OCI-M2 (cell line): ENCODE measurements around the gene SRSF7.
"Not testable (repeated sequence)": the region's sequence is repeated elsewhere in the genome, so short reads cannot be mapped to it uniquely, and the experiment has no call there.

Experiments
- DNase-seq: peaks from one replicate; lab custom pipeline; 2025; ENCODE audit not compliant: unreplicated experiment; lab: John Stamatoyannopoulos, UW

SRSF7 gene

GRCh38 chr2:38754506-38754905, 3.3 kb upstream of the SRSF7 start:
- DNase-seq = no peak

DNA sequence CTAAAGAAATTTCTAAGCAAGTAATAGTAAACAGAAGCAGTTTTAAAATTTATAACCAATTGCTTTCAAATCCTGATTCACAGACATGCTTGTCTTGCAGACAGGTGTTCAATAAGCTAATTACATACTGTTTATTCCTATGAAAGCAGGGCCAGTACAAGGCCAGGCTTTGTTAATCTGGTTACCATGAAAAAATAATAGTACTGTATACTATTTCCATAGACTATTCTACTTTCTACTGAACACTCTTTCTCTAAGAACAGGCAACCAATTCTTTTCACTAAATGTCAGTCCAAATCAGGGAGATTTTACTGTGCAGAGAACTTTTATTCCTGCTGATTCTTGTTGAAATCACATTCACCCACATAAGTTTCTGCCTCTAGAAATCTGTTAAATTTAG, 2.9 kb upstream of the SRSF7 start:
- DNase-seq = no peak

GRCh38 chr2:38751596-38752410, 642 bp upstream of the SRSF7 start:
- no peak for DNase-seq

DNA sequence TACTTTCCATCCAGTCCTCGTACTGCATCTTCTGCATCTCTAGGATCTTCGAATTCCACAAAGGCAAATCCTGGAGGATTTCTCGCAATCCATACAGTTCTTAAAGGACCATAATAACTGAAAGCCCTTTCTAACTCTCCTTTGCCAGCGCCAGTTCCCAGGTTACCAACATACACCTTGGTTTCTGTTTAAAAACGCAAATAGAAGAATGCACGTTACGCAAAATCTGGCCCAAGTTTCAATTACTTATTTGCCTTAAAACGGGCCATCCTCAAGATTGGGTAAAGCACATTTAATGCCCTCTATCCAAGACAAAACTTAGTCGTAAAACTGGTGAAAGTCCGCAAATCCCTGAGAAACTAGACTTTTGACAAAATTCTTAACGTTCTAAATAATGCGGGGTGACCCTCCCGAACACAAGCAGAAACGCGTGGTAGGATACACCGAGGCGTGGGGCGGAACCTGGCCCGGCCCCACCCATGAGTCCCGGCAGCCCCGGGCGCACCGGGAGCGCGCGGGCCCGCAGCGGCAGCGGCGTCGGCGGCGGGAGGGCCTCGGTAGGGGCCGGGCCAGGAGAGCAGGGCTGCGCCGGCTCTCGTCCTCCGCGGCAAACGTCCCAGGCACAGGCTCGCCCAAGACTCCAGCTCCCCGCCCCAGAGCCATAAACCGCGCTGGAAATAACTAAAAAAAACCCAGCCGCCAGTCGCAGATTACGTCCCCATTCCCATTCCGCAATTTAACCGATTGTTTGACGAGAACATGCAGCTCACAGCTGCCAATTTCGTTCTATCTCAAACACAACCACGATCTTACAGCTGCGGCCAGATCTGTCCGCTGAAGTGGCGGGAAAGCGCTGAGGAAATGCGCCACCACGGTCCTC, 910 bp downstream of the SRSF7 start:
- DNase-seq = no peak

GRCh38 chr2:38748943-38749804, 2.0 kb downstream of the SRSF7 start:
- DNase-seq = no peak

DNA sequence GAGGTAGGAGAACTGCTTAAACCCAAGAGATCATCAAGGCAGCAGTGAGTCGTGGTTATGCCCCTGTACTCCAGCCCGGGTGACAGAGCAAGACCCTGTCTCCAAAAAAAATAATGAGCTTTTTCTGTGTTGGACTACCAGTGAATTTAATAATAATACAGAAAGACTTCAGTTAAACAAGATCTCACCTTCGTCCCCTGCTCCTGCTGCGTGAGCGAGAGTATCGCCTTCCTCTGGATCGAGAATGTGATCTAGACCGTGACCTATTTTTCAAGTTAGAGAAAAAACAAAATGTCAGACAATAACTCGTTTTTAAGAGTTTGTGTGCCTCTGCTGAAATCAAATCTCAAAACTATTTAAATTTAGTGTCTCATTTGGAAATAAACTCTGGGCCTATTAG, 2.8 kb downstream of the SRSF7 start:
- DNase-seq = no peak

GRCh38 chr2:38747819-38748218, 3.3 kb downstream of the SRSF7 start:
- DNase-seq = no peak

GRCh38 chr2:38747007-38747424, 4.1 kb downstream of the SRSF7 start:
- no peak for DNase-seq

GRCh38 chr2:38745267-38745666, 5.9 kb downstream of the SRSF7 start:
- DNase-seq = no peak

DNA sequence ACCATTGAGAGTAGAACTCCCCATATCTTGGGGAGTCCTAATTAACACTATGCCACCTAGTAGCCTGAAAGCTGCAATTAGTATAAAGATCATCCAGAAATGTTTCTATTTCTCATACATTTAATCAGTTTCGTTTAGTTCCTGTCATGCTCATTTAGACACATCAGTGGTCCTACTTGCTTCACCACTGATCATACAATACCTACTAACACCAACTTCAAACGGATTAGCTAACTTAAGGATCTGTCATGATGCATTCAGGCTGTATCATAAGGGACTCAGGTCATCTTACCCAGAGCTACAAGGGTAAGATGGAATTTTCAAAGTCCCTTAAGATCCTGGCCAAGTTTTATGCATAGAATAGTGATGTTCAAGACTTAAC, 6.8 kb downstream of the SRSF7 start:
- DNase-seq = no peak

DNA sequence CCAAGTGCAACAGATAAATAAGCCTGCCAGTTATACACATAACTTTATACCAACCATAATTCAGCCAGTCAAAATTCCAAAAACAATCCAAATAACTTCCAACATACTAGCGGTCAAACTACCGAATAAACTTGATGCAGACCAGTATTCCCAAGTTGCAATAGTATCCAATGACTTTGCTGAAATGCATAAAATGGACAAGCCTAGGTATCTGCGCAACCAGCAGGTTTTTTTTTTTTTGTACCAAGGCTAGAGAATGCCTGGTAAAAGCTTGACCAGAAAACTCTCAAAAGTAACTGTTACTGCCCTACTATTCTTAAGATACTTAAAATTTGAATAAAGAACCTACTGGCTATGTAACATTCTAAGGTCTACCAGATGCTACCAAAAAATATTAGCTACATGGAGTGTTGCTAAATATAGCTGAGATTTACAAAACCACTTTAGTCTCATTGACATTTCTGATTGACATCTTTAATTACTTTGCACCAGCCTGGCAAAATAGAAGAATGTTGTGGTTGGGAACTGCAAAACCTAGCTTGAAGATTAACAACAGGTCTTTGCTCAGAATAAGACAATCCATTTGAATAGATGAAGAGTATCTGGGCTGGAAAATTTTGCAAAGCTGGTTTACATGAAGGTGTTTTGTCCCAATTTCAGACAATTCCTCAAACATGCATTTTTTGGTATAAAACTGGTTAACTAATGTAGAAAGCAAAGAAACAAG, 7.3 kb downstream of the SRSF7 start:
- no peak for DNase-seq

GRCh38 chr2:38742797-38743559, 8.2 kb downstream of the SRSF7 start:
- DNase-seq = no peak

DNA sequence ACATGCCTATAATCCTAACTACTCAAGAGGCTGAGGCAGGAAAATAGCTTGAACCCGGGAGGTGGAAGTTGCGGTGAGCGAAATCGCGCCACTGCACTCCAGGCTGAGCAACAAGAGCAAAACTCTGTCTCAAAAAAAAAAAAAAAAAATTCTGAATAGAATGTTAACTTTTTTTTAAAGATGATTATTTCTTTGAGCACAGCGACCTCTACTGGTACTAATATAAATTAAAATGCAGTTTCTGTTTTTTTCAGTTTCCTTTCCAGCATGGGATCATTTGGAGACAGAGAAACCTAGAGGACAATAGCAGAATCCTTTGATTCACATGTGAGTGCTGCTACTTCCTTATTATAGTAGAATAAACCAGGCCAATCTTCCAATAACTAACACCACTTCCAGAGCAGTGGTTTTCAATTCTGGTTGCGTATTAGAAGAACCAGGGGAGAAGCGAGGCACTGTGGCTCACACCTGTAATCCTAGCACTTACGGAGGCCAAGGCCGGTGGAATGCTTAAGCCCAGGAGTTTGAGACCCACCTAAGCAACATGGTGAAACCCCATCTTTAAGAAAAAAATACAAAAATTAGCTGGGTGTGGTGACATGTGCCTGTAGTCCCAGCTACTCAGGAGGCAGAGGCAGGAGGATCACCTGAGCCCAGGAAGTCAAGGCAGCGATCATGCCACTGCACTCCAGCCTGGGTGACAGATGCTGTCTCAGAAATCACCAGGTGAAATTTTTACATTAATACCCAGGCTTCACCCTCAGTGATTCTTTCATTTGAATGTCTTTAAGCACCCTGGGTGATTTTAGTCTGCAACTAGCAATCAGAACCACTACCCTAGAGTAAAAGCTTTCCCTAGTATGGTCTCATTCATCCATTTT, 10.1 kb downstream of the SRSF7 start:
- peak; percentile 31 for DNase-seq

GRCh38 chr2:38739524-38739923, 11.6 kb downstream of the SRSF7 start:
- no peak for DNase-seq

- no peak for DNase-seq
Observed at GRCh38 chr2:38737925-38738324, 13.2 kb downstream of the SRSF7 start.

DNA sequence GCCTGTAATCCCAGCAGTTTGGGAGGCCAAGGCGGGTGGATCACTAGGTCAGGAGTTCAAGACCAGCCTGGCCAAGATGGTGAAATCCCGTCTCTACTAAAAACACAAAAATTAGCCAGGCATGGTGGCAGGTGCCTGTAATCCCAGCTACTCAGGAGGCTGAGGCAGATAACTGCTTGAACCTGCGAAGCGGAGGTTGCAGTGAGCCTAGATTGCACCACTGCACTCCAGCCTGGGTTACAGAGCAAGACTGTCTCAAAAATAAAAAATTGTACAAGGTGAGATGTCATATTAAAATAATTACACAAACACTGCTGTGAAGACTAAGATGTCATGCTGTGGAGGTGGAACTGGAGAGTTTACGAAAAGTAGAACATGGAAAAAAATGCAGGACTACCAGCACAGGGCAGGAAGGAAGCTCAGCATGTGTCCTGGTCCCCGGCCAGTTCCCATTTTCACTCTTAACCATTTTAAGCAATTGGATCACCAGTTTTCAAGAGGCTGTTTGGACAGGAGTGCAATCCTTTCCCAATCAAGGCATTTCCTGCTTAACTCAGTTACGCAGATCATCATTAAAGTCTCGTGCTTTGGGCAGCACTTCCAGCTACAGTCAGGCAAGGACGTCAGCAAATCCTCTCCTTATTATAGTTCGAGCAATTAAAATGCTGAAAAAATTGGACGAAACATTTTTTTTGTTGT, 14.0 kb downstream of the SRSF7 start:
- not testable (repeated sequence) for DNase-seq

DNA sequence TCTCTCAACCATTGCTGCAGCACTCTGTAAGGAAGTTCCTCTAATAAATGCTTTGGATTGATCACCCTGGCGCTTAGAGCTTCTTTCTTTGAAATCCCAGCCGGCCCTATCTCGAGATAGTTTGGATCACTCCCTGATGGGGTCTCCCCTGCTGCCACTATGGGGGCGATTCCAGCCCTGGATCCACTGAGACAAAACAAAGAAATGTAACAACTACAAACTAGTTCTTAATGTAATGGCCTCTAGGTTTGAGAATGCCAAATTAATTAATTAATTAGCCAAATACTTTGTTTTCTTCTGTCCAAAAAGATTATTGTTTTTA, 15.2 kb downstream of the SRSF7 start:
- no peak for DNase-seq

- DNase-seq = no peak
Observed at GRCh38 chr2:38734299-38735058, 16.7 kb downstream of the SRSF7 start.
